ENCODE data around the gene PPP1R9A.

GRCh38 chr7:94897541-94897940 lies 9.9 kb upstream of the PPP1R9A start:
- TF ChIP-seq POLR2A (IDR thresholded peaks at IDR 0.05; ENCODE audit: low read length), result no peak
- TF ChIP-seq GATA1 (IDR thresholded peaks at IDR 0.05; ENCODE audit: low read depth, low read length), result no peak

All from erythroblast (primary cell).